ENCODE results near the gene CWF19L1. TPM values are rescaled to one million over a fixed set of nuclear protein-coding genes. Genes with fewer than 3 reads are reported as not detected.
"Not testable (repeated sequence)": the region's sequence is repeated elsewhere in the genome, so short reads cannot be mapped to it uniquely, and the experiment has no call there.

The CWF19L1 gene
- total RNA-seq, 3 donors from 2014 or later = 22.6 to 31.2 (median 25.2) TPM

GRCh38 chr10:100304414-100304813 lies 37.0 kb upstream of the CWF19L1 start:
- H3K27me3 ChIP-seq = peaks cover 0 to 22% of the 10 kb centered on the region in 2 donors
- no peak overlapping the region for H3K27ac ChIP-seq
- no peaks in the 10 kb centered on the region for H3K9me3 ChIP-seq
- no peak for TF ChIP-seq POLR2AphosphoS5 (IDR thresholded peaks at IDR 0.05)
- no peak for TF ChIP-seq POLR2A (IDR thresholded peaks at IDR 0.05)
- TF ChIP-seq CTCF (IDR thresholded peaks at IDR 0.05) = no peak
- no peaks in the 10 kb centered on the region for H3K36me3 ChIP-seq
- H3K4me3 ChIP-seq = no peak overlapping the region
- no peaks in the 10 kb centered on the region for H3K4me1 ChIP-seq
- DNase-seq (ENCODE audit: low spot score in 2 of 2) = no peak
- intact Hi-C loops (cut with DNase I; ENCODE audit: low total_unique reads) = no loop called here

- Histone ChIP-seq H3K4me1 (no peaks in the 10 kb centered on the region), H3K9me3 (no peaks in the 10 kb centered on the region), H3K36me3 (no peaks in the 10 kb centered on the region), H3K4me3 (no peak overlapping the region), H3K27ac (no peak overlapping the region), H3K27me3 (peaks cover 0 to 22% of the 10 kb centered on the region in 2 donors)
- intact Hi-C loops (cut with DNase I; ENCODE audit: low total_unique reads) = no loop called here
- DNase-seq (ENCODE audit: low spot score in 2 of 2) = no peak
- TF ChIP-seq CTCF (IDR thresholded peaks at IDR 0.05) (peak in 2 of 3 donors; percentile 39 to 47), POLR2A (IDR thresholded peaks at IDR 0.05) (no peak), POLR2AphosphoS5 (IDR thresholded peaks at IDR 0.05) (no peak)
These were observed 36.4 kb upstream of the CWF19L1 start for GRCh38 chr10:100303724-100304319.

GRCh38 chr10:100301123-100301522 lies 33.7 kb upstream of the CWF19L1 start:
- H3K27ac ChIP-seq; H3K9me3 ChIP-seq; H3K4me1 ChIP-seq; H3K4me3 ChIP-seq; intact Hi-C loops (cut with DNase I; ENCODE audit: low total_unique reads); DNase-seq (ENCODE audit: low spot score in 2 of 2); H3K36me3 ChIP-seq: not testable (repeated sequence)
- H3K27me3 ChIP-seq = peaks cover 0 to 22% of the 10 kb centered on the region in 2 donors

- intact Hi-C loops (cut with DNase I; ENCODE audit: low total_unique reads) = no loop called here
- DNase-seq (ENCODE audit: low spot score in 2 of 2) = no peak
- no peaks in the 10 kb centered on the region for H3K4me1 ChIP-seq
- no peaks in the 10 kb centered on the region for H3K9me3 ChIP-seq
- no peaks in the 10 kb centered on the region for H3K36me3 ChIP-seq
- peaks cover 0 to 8% of the 10 kb centered on the region in 2 donors for H3K27me3 ChIP-seq
- no peak for TF ChIP-seq POLR2AphosphoS5 (IDR thresholded peaks at IDR 0.05)
- no peak for TF ChIP-seq CTCF (IDR thresholded peaks at IDR 0.05)
- TF ChIP-seq POLR2A (IDR thresholded peaks at IDR 0.05) = no peak
- H3K4me3 ChIP-seq = no peak overlapping the region
- H3K27ac ChIP-seq = no peak overlapping the region
These were observed 29.8 kb upstream of the CWF19L1 start for GRCh38 chr10:100297242-100297641.

- Histone ChIP-seq H3K4me3 (no peak overlapping the region), H3K4me1 (no peaks in the 10 kb centered on the region), H3K9me3 (no peaks in the 10 kb centered on the region), H3K27me3 (peaks cover 0 to 8% of the 10 kb centered on the region in 2 donors), H3K27ac (no peak overlapping the region), H3K36me3 (no peaks in the 10 kb centered on the region)
- DNase-seq (ENCODE audit: low spot score in 2 of 2) = no peak
- intact Hi-C loops (cut with DNase I; ENCODE audit: low total_unique reads) = no loop called here
- TF ChIP-seq POLR2AphosphoS5 (IDR thresholded peaks at IDR 0.05) (no peak), CTCF (IDR thresholded peaks at IDR 0.05) (no peak), POLR2A (IDR thresholded peaks at IDR 0.05) (no peak)
These were observed 25.6 kb upstream of the CWF19L1 start for GRCh38 chr10:100293066-100293465.

GRCh38 chr10:100292300-100292699 lies 24.9 kb upstream of the CWF19L1 start:
- H3K27ac ChIP-seq; H3K4me1 ChIP-seq; H3K27me3 ChIP-seq; H3K36me3 ChIP-seq; intact Hi-C loops (cut with DNase I; ENCODE audit: low total_unique reads); H3K9me3 ChIP-seq; H3K4me3 ChIP-seq; DNase-seq (ENCODE audit: low spot score in 2 of 2): not testable (repeated sequence)
